GM19193 (cell line): Measurements from ENCODE around the gene NEK2.

Experiments used
- POLR2A ChIP-seq: IDR thresholded peaks from 4 replicates; pipeline ENCODE4 v1.6.1; 2011; ENCODE audit not compliant: insufficient read depth, insufficient read length; ENCODE audit errors: extremely low read depth

NEK2 gene

GRCh38 chr1:211632808-211633523 is 42.5 kb downstream of the NEK2 start:
- no peak for TF ChIP-seq POLR2A

- no peak for TF ChIP-seq POLR2A
Observed at GRCh38 chr1:211632117-211632807, 43.2 kb downstream of the NEK2 start.

GRCh38 chr1:211631168-211631567 is 44.3 kb downstream of the NEK2 start:
- TF ChIP-seq POLR2A: no peak

GRCh38 chr1:211630236-211631081 is 45.0 kb downstream of the NEK2 start:
- TF ChIP-seq POLR2A: no peak

GRCh38 chr1:211628417-211628816 is 47.0 kb downstream of the NEK2 start:
- no peak for TF ChIP-seq POLR2A

GRCh38 chr1:211627259-211627658 is 48.2 kb downstream of the NEK2 start:
- no peak for TF ChIP-seq POLR2A

GRCh38 chr1:211625040-211625439 is 50.4 kb downstream of the NEK2 start:
- TF ChIP-seq POLR2A: no peak

GRCh38 chr1:211623515-211623914 is 51.9 kb downstream of the NEK2 start:
- no peak for TF ChIP-seq POLR2A

GRCh38 chr1:211621447-211622198 is 53.8 kb downstream of the NEK2 start:
- no peak for TF ChIP-seq POLR2A

- TF ChIP-seq POLR2A: no peak
Observed at GRCh38 chr1:211620097-211620496, 55.3 kb downstream of the NEK2 start.

GRCh38 chr1:211619033-211619996 is 56.1 kb downstream of the NEK2 start:
- no peak for TF ChIP-seq POLR2A

GRCh38 chr1:211616965-211617297 is 58.5 kb downstream of the NEK2 start:
- TF ChIP-seq POLR2A: no peak

- TF ChIP-seq POLR2A: no peak
Observed at GRCh38 chr1:211616231-211616964, 59.0 kb downstream of the NEK2 start.
